ENCODE data around the gene DOLPP1.
"Not testable (repeated sequence)": the region's sequence is repeated elsewhere in the genome, so short reads cannot be mapped to it uniquely, and the experiment has no call there.

Gene DOLPP1, protein sequence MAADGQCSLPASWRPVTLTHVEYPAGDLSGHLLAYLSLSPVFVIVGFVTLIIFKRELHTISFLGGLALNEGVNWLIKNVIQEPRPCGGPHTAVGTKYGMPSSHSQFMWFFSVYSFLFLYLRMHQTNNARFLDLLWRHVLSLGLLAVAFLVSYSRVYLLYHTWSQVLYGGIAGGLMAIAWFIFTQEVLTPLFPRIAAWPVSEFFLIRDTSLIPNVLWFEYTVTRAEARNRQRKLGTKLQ

DNA sequence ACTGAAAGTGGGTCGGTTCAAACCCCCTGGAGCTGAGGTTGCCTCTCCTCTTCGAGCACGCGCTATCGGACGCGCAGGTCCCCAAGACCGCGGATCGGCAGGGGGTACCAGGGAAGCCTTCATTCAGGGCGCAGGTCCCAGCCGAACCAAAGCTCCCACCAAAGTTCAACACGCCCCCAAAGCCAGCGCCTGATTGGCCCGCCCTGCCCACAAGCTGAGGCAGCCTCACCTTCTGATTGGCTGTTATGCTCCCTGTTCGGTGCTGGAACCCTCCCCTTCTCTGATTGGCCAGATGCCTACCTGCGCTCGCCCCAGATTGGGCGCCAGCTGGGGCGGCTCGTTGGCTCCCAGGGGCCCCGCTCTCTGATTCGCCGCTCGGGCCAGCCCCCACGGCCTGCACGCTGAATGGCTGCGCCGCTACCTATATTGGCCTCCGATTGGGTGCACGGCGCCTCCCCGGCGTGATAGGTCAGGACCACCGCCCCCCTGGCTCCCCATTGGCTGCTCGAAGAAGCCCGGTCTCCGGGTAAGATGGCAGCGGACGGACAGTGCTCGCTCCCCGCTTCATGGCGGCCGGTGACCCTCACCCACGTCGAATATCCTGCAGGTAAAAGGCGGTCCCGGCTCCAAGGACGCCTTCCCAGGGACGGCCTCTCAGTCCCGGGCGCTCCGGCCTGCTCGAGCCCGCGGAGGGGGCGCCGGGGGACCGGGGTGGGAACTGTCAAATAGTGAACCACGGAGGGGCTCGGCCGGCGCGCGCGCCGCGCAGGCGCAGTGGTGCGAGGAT lies at the start of gene DOLPP1:
TSS of gene DOLPP1 (plus strand) at position 511 of the 787 bp plus-strand sequence. CDS start at position 532, 21 bp downstream.
- Mint-ChIP-seq H3K27me3 (ENCODE audit: low read depth) (no peaks in the 10 kb centered on the region), H3K9me3 (no peaks in the 10 kb centered on the region), H3K4me1 (ENCODE audit: low read depth) (peaks cover 27% of the 10 kb centered on the region), H3K36me3 (ENCODE audit: low read depth) (peaks cover 4% of the 10 kb centered on the region), H3K27ac (peak within 1 kb of the TSS; percentile 72), H3K4me3 (peak within 1 kb of the TSS; percentile 88)

DNA sequence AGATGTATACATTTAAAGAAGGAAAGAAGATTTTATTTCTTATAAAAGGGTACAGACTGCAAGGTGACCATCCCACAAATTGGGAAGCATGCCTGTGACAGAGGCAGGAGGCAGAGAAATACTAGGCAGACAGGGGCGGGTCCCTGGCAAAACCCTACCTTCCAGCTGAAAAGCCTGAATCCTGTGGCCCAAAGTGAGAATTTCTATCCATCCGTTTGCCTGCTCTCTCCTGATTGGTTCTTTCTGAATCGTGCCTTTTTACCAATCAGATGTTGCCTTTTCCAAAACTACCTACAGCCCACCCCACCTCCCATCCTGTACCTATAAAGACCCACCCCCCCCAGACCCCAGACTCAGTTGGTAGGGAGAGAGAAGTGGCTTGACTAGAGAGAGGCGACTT lies 49.4 kb upstream of the DOLPP1 start:
- Mint-ChIP-seq H3K36me3 (ENCODE audit: low read depth) (no peaks in the 10 kb centered on the region), H3K27me3 (ENCODE audit: low read depth) (no peaks in the 10 kb centered on the region), H3K4me1 (ENCODE audit: low read depth) (peaks cover 11% of the 10 kb centered on the region), H3K9me3 (no peaks in the 10 kb centered on the region), H3K27ac (no peak overlapping the region), H3K4me3 (no peak overlapping the region)

DNA sequence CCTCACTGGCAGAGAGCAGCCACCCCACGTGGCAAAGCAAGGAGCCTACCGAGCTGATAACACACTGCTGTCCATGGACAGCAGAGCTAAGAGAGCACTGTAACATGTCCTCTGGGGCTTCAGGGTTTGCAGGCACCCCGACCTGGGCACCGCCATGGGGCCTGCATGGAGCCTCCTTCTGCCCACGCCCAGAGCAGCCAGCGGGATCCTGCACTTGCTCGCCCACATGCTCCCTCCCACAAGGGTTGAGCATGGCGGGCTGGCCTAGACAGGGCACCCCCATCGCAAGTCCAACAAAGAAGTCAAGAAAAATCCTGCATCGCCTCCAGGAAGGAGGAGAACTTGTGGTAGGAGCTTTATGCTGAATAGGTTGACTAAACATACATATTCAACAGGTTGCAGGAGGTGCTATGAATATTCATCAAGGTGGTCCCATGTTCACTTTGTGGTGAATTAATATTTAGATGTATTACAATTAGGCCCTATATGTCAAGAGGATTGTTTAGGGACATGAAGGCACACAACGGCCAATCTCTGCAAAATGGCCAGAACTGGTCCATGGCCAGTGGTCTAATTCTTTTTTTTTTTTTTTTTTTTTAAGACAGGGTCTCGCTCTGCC lies 48.3 kb upstream of the DOLPP1 start:
- no peaks in the 10 kb centered on the region for H3K36me3 Mint-ChIP-seq (ENCODE audit: low read depth)
- no peak overlapping the region for H3K4me3 Mint-ChIP-seq
- no peaks in the 10 kb centered on the region for H3K27me3 Mint-ChIP-seq (ENCODE audit: low read depth)
- no peak overlapping the region for H3K27ac Mint-ChIP-seq
- no peaks in the 10 kb centered on the region for H3K9me3 Mint-ChIP-seq
- H3K4me1 Mint-ChIP-seq (ENCODE audit: low read depth) = peaks cover 13% of the 10 kb centered on the region

DNA sequence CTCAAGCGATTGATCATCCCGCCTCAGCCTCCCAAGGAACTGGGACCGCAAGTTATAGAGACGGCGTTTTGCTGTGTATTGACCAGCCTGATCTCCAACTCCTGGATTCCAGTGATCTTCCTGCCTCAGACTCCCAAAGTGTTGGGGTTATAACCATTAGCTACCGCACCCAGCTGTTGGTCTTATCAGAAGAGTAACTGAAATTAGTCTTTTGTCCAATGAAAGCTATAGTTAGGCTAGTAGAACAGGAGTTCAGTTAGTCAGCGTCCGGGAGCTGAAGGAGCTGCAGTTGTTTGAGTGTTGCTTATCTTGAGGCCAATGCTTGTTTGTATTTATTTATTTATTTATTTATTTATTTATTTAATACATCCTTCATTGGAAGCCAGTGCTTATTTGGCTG lies 47.7 kb upstream of the DOLPP1 start:
- H3K36me3 Mint-ChIP-seq (ENCODE audit: low read depth) = no peaks in the 10 kb centered on the region
- no peaks in the 10 kb centered on the region for H3K9me3 Mint-ChIP-seq
- peaks cover 18% of the 10 kb centered on the region for H3K4me1 Mint-ChIP-seq (ENCODE audit: low read depth)
- no peak overlapping the region for H3K4me3 Mint-ChIP-seq
- no peaks in the 10 kb centered on the region for H3K27me3 Mint-ChIP-seq (ENCODE audit: low read depth)
- no peak overlapping the region for H3K27ac Mint-ChIP-seq

DNA sequence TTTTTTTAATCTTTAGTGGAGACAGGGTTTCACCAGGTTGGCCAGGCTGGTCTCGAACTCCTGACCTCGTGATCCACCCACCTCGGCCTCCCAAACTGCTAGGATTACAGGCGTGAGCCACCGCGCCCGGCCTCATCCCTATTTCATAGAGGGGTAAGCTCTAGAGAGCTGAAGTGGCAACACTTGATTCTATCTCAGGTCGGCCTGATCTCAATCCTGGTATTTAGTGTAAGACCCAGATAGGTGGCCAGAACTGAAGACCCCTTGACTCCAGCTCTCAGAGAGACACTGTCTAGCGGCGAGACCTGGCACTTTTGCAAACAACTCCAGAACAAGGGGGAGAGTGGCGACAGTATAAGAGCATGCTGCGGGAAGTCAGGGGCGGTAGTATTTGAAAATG lies 45.1 kb upstream of the DOLPP1 start:
- not testable (repeated sequence) for H3K9me3 Mint-ChIP-seq; H3K27me3 Mint-ChIP-seq (ENCODE audit: low read depth); H3K36me3 Mint-ChIP-seq (ENCODE audit: low read depth)
- H3K27ac Mint-ChIP-seq = peak overlapping the region; percentile 81
- peaks cover 25% of the 10 kb centered on the region for H3K4me1 Mint-ChIP-seq (ENCODE audit: low read depth)
- peak overlapping the region; percentile 96 for H3K4me3 Mint-ChIP-seq

DNA sequence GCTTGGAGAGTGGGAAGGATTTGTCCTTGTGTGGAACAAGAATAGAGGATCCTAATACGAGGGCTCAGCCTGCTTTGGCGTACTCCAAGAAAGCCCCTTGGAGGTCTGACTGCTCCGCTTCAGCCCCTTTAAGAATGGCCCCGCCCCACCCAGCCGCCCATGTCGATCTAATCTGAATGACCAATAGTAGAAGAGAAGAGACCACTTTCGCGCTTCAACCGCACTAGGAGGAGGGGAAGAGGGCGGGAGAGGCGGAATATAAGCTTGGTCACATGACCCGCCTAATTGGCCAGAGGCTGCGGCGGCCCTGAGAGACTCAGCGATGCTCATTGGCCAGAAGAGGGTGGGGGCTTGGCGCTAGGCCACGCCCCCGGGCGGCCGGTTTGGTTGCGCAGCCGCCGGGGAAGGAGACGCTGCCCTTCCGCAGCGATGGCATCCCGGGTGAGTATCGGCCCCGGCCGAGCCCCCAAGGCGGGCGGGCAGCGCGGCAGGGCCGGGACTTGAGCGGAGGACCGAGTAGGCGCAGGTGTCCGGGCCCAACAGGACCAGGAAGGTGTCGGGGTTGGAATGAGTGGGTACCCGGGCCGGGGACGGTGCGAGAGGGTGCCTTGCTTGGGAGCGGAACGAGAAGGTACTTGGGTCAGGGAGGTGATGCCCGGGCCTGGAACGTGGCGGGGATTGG lies 44.5 kb upstream of the DOLPP1 start, which contains the start of gene MIGA2:
TSS of gene MIGA2 (plus strand) at position 386 of the 682 bp plus-strand sequence. CDS start 3,969 bp downstream, outside the sequence.
- Mint-ChIP-seq H3K27ac (peak within 1 kb of the TSS; percentile 81), H3K27me3 (ENCODE audit: low read depth) (no peaks in the 10 kb centered on the region), H3K9me3 (no peaks in the 10 kb centered on the region), H3K36me3 (ENCODE audit: low read depth) (no peaks in the 10 kb centered on the region), H3K4me1 (ENCODE audit: low read depth) (peaks cover 25% of the 10 kb centered on the region), H3K4me3 (peak within 1 kb of the TSS; percentile 96)

DNA sequence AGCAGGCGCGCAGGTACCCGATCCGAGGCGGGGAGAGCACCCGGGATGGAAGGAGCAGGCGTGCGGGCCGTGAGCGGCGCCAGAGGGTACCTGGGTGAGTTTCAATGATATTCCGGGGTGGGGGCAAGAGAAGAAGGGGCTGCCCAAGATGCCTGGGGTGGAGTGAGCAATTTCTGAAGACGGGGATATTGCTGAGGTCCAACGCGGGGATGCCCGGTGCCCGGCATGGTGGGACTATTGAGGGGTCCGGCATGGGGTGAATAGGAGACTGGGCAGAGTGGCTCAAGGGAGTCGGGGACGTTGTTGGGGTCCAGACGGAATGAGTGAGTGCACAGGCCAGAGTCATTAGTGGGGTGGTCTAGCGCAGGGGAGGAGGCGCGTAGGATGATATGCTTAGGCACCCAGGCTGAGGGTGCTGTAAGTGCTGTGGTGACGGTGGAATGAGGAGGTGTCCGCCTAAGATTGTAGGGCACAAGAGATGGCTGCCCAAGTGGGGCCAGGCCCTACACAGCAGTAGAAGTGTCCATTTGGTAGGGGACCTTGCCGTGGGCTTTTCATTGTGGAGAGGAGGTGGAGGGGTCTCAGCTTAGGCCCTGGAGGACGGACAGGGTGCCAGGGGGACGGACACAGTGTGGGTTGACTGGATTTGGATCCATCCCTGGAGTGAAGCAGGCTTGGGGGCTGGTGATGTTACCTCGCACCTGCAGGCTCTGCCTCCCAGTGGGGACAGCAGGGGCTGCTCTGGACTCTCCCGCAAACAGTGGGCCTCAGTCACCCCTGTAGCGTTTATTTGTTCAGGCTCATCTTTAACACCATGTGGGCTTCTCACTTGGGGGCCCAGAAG lies 43.8 kb upstream of the DOLPP1 start:
- no peaks in the 10 kb centered on the region for H3K27me3 Mint-ChIP-seq (ENCODE audit: low read depth)
- no peaks in the 10 kb centered on the region for H3K9me3 Mint-ChIP-seq
- H3K27ac Mint-ChIP-seq = peak overlapping the region; percentile 81
- peak overlapping the region; percentile 96 for H3K4me3 Mint-ChIP-seq
- peaks cover 4% of the 10 kb centered on the region for H3K36me3 Mint-ChIP-seq (ENCODE audit: low read depth)
- peaks cover 25% of the 10 kb centered on the region for H3K4me1 Mint-ChIP-seq (ENCODE audit: low read depth)

DNA sequence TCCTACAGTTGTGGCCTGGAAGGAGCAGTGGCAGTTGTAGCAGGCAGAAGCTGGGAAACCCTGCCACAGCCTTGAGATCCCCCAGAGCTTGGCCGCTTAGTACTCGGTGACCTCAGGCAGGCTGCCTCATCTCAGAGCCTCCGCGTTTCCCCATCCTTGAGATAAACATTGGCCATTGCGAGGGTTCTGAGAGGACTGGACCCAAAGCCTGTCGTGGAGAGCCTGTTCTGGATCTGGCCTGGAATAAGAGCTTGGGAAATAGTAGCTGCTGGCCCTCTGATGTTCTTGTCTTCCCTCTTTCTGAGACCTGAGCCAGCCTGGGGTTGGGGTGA lies 43.2 kb upstream of the DOLPP1 start:
- H3K4me3 Mint-ChIP-seq = peak overlapping the region; percentile 96
- no peaks in the 10 kb centered on the region for H3K9me3 Mint-ChIP-seq
- H3K27me3 Mint-ChIP-seq (ENCODE audit: low read depth) = no peaks in the 10 kb centered on the region
- peaks cover 25% of the 10 kb centered on the region for H3K4me1 Mint-ChIP-seq (ENCODE audit: low read depth)
- H3K27ac Mint-ChIP-seq = no peak overlapping the region
- H3K36me3 Mint-ChIP-seq (ENCODE audit: low read depth) = peaks cover 7% of the 10 kb centered on the region

DNA sequence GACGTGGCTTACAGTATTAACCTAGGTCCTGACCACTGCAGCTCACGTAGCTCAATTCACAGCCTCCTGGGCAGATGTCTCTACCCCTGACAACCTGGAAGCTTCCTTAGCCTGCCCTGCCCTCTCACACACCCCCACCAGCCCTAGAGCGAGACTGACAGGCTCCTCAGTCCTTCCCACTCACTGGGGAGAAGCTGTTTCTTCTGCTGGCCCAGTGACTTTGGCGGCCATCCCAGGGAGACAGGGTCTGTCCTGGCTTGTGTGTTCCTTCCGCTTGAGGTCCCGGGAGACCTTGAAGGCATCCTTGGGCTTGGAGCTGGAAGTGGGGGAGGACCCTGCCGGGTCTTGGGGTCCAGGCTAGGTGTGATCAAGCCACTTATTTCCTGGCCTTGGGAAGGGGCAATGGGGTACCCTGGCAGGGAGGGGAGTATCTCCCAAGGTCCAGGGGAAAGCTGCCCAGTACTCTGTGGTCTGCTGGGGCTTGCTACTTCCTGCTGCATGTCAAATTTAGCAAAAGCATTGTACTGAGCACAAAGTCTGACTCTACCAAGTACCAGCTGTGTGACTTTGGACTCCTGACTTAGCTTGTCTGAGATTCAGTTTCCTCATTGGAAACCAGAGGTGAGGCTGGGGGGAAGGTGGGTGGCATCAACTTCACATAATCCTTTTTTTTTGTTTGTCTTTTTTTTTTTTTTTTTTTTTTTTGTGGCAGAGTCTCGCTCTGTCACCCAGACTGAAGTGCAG lies 42.6 kb upstream of the DOLPP1 start:
- Mint-ChIP-seq H3K36me3 (ENCODE audit: low read depth) (peaks cover 8% of the 10 kb centered on the region), H3K4me3 (peak overlapping the region; percentile 96), H3K9me3 (no peaks in the 10 kb centered on the region), H3K4me1 (ENCODE audit: low read depth) (peaks cover 25% of the 10 kb centered on the region), H3K27ac (no peak overlapping the region), H3K27me3 (ENCODE audit: low read depth) (no peaks in the 10 kb centered on the region)

DNA sequence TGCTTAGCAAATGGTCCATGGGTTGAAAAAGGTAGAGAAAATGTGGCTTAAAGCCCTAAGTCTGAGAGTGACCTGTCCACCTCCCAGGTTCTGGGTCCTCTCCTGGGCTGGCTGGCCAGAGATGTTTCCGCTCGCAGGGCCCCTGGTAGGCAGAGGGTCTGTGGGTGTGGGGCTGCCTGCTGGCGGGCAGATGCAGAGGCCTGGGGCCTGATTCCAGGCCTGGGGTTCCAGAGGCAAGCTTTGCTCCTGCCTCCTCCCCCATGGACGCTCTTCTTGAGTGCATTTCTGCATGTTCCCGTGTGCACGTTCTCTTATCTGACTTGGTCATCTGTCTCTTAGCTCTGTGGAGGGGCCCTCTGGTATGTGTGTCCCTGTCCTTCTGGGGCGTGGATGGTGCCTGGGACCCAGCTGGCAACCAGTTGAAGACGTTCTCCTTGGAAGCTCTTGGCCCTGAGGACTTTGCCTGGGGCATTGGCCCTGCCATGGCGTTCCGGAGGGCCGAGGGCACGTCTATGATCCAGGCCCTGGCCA lies 40.7 kb upstream of the DOLPP1 start:
- Mint-ChIP-seq H3K9me3 (no peaks in the 10 kb centered on the region), H3K36me3 (ENCODE audit: low read depth) (peaks cover 11% of the 10 kb centered on the region), H3K4me1 (ENCODE audit: low read depth) (peaks cover 25% of the 10 kb centered on the region), H3K27ac (no peak overlapping the region), H3K27me3 (ENCODE audit: low read depth) (no peaks in the 10 kb centered on the region), H3K4me3 (no peak overlapping the region)

DNA sequence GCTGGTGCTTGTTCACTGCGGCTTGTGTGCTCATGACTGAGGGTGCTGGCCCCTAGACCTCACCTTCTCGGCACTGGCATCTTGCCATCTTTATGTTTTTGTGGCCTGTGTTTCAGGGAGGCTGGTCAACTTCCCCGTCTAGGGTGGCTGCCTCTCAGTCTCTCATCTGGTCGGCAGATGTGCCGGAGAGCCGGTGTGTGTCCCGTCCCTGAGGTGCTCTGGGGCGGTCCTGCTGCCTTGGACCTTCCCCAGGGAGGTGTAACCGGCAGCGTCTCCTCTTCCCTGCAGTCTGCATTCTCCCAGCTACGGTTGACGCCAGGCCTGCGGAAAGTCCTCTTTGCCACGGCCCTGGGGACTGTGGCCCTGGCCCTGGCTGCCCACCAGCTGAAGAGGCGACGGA lies 38.9 kb upstream of the DOLPP1 start:
- H3K4me1 Mint-ChIP-seq (ENCODE audit: low read depth) = peaks cover 17% of the 10 kb centered on the region
- peaks cover 11% of the 10 kb centered on the region for H3K36me3 Mint-ChIP-seq (ENCODE audit: low read depth)
- H3K4me3 Mint-ChIP-seq = no peak overlapping the region
- H3K27ac Mint-ChIP-seq = no peak overlapping the region
- no peaks in the 10 kb centered on the region for H3K27me3 Mint-ChIP-seq (ENCODE audit: low read depth)
- no peaks in the 10 kb centered on the region for H3K9me3 Mint-ChIP-seq

DNA sequence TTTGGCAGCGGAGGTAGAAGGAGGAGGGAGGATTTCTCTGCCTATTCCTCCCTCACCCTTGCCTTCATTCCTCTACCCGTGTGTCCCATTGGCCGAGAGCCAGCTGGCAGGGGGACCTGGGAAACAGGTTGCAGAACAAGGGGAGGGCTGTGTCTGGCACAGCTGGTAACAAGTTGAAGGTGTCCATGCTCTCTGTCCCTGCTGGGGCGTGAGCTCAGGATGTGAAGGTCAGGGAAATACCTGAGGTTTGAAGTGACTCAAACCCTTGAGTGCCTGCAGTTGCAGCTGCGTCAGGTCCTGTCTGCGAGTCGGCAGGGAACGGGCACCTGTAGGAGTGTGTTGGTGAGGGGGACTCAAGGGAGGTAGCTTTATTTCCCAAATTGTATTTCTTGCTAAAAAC lies 28.3 kb upstream of the DOLPP1 start:
- Mint-ChIP-seq H3K27ac (no peak overlapping the region), H3K27me3 (ENCODE audit: low read depth) (no peaks in the 10 kb centered on the region), H3K36me3 (ENCODE audit: low read depth) (peaks cover 10% of the 10 kb centered on the region), H3K4me3 (no peak overlapping the region), H3K4me1 (ENCODE audit: low read depth) (no peaks in the 10 kb centered on the region), H3K9me3 (no peaks in the 10 kb centered on the region)

DNA sequence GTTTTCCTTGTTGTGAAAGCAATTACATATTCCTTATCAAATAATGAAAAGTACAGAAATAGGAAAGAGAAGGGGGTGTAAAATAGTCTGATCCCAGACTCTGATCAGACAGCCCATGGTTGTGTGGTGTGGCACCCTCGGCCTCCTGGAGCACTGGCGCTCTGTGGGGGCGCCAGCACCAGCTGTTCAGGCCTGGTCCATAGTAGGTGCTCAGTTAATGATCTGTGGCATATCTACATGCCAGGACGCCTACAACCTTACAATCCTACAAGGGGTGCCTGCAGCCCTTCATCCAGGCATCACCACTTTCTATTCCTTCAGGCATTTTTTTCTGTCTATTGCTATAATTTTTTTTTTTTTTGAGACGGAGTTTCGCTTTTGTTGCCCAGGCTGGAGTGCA lies 27.9 kb upstream of the DOLPP1 start:
- Mint-ChIP-seq H3K36me3 (ENCODE audit: low read depth) (peaks cover 10% of the 10 kb centered on the region), H3K4me3 (no peak overlapping the region)

More for the DNA sequence above, 27.9 kb upstream of the DOLPP1 start:
- Mint-ChIP-seq H3K9me3 (no peaks in the 10 kb centered on the region), H3K27ac (no peak overlapping the region), H3K27me3 (ENCODE audit: low read depth) (no peaks in the 10 kb centered on the region), H3K4me1 (ENCODE audit: low read depth) (no peaks in the 10 kb centered on the region)

Data from T-helper 1 cell treated with Interleukin-12 subunit alpha and Interleukin-12 subunit beta and Interleukin-4 antibody, amounts not matched to agents 30 μg/mL and 1 μg/mL, for 36 hours (primary cell).